IMR-90 (cell line): ENCODE results near the gene SLC39A11. TPM values are rescaled to one million over a fixed set of nuclear protein-coding genes. Genes with fewer than 3 reads are reported as not detected.

Experiments used
- ATAC-seq: fragments of 200-7000 bp; cut with Tn5 transposase; 2 replicates; pipeline ENCODE4 v1.9.1; 2020; ENCODE audit warnings: low read depth, mild to moderate bottlenecking, moderate library complexity
- BruUV-seq: library from RNA; stranded (reverse); fragments of 400-500 nt; replicated peaks from 2 replicates; lab custom pipeline; 2021; lab: Mats Ljungman, UMichigan
- CTCF ChIA-PET: fragments of 300-600 bp; formaldehyde crosslinking; extraction: SDS; loops from one replicate; lab custom pipeline; 2021; ENCODE audit warnings: antibody characterized with exemption; lab: Yijun Ruan, JAX
- POLR2A ChIA-PET: fragments of 300-600 bp; sonication (Branson Sonifier 250); formaldehyde crosslinking; loops from one replicate; lab custom pipeline; 2022; ENCODE audit warnings: antibody characterized with exemption; ENCODE audit not compliant: unreplicated experiment; lab: Charles Lee
- DNase-seq: peaks from one replicate; pipeline ENCODE4 v3.0.0; 2013
- H2AFZ ChIP-seq: replicated peaks from 2 replicates; pipeline ENCODE3; 2013; ENCODE audit warnings: low read length, mild to moderate bottlenecking; ENCODE audit not compliant: poor library complexity
- H2AK5ac ChIP-seq: 2 replicates; pipeline ENCODE4 v1.6.1; 2013; ENCODE audit warnings: low read depth, low read length, inconsistent platforms
- H2AK9ac ChIP-seq: replicated peaks from 2 replicates; pipeline ENCODE3; 2013; ENCODE audit warnings: mild to moderate bottlenecking, low read depth, low read length, moderate library complexity; ENCODE audit not compliant: poor library complexity
- H2BK120ac ChIP-seq: 2 replicates; pipeline ENCODE4 v1.6.1; 2013; ENCODE audit warnings: low read depth, low read length, inconsistent platforms
- H2BK15ac ChIP-seq: 3 replicates; pipeline ENCODE4 v1.6.1; 2013; ENCODE audit warnings: low read depth, low read length, inconsistent platforms
- H2BK20ac ChIP-seq: 2 replicates; pipeline ENCODE4 v1.6.1; 2013; ENCODE audit warnings: low read depth, mild to moderate bottlenecking, inconsistent platforms, low read length, moderate library complexity
- H2BK5ac ChIP-seq: 2 replicates; pipeline ENCODE4 v1.6.1; 2013; ENCODE audit warnings: mild to moderate bottlenecking, low read depth, low read length, inconsistent platforms; ENCODE audit not compliant: poor library complexity, severe bottlenecking
- H3K14ac ChIP-seq: replicated peaks from 2 replicates; pipeline ENCODE4 v1.6.1; 2013; ENCODE audit warnings: low read depth, low read length, inconsistent platforms
- H3K18ac ChIP-seq: 2 replicates; pipeline ENCODE4 v1.6.1; 2013; ENCODE audit warnings: low read depth, low read length, control low read depth
- H3K23ac ChIP-seq: 2 replicates; pipeline ENCODE4 v1.6.1; 2013; ENCODE audit warnings: low read depth, low read length, inconsistent platforms
- H3K27ac ChIP-seq: 2 replicates; pipeline ENCODE4 v1.5.1; 2013; ENCODE audit warnings: mild to moderate bottlenecking, control low read depth, low read length; ENCODE audit not compliant: insufficient read depth
- H3K27me3 ChIP-seq: 2 replicates; pipeline ENCODE4 v1.6.1; 2013; ENCODE audit warnings: low read length; ENCODE audit not compliant: control insufficient read depth, insufficient read depth
- H3K36me3 ChIP-seq: 2 replicates; pipeline ENCODE4 v1.6.1; 2013; ENCODE audit warnings: low read length, mixed read lengths; ENCODE audit not compliant: control insufficient read depth, insufficient read depth
- H3K4ac ChIP-seq: 2 replicates; pipeline ENCODE4 v1.6.1; 2013; ENCODE audit warnings: low read depth, low read length, inconsistent platforms
- H3K4me1 ChIP-seq: 2 replicates; pipeline ENCODE4 v1.6.1; 2013; ENCODE audit warnings: low read length, mixed read lengths; ENCODE audit not compliant: control insufficient read depth, insufficient read depth
- H3K4me2 ChIP-seq: 2 replicates; pipeline ENCODE4 v1.6.1; 2013; ENCODE audit warnings: low read depth, mild to moderate bottlenecking, control low read depth, low read length, moderate library complexity
- H3K4me3 ChIP-seq: 2 replicates; pipeline ENCODE4 v1.5.1; 2013; ENCODE audit warnings: low read depth, mild to moderate bottlenecking, control low read depth, low read length, moderate library complexity; ENCODE audit not compliant: insufficient read depth
- H3K56ac ChIP-seq: 2 replicates; pipeline ENCODE4 v1.6.1; 2013; ENCODE audit warnings: low read length, inconsistent platforms; ENCODE audit not compliant: insufficient read depth; ENCODE audit errors: extremely low read depth
- H3K79me1 ChIP-seq, 2 experiments: 2 replicates each; pipeline ENCODE4 v1.6.1; 2013; ENCODE audit warnings: low read length in 2 of 2, inconsistent platforms in 1 of 2, low read depth in 1 of 2
- H3K9ac ChIP-seq: 2 replicates; pipeline ENCODE4 v1.6.1; 2013; ENCODE audit warnings: low read depth, low read length, control low read depth
- H3K9me1 ChIP-seq: 2 replicates; pipeline ENCODE4 v1.6.1; 2013; ENCODE audit warnings: low read length, inconsistent platforms; ENCODE audit not compliant: insufficient read depth
- H3K9me3 ChIP-seq: 2 replicates; pipeline ENCODE4 v1.6.1; 2013; ENCODE audit warnings: low read length; ENCODE audit not compliant: control insufficient read depth, insufficient read depth
- H4K20me1 ChIP-seq: 2 replicates; pipeline ENCODE4 v1.6.1; 2013; ENCODE audit warnings: low read length, inconsistent platforms; ENCODE audit not compliant: insufficient read depth
- H4K5ac ChIP-seq: 2 replicates; pipeline ENCODE4 v1.6.1; 2013; ENCODE audit warnings: mild to moderate bottlenecking, low read depth, low read length, control low read depth
- H4K8ac ChIP-seq, 2 experiments: 2 replicates each; pipeline ENCODE4 v1.6.1; 2013; ENCODE audit warnings: low read depth in 2 of 2, low read length in 2 of 2, control low read depth in 1 of 2, inconsistent platforms in 1 of 2
- H4K91ac ChIP-seq: 2 replicates; pipeline ENCODE4 v1.6.1; 2013; ENCODE audit warnings: low read depth, low read length, inconsistent platforms; ENCODE audit not compliant: insufficient read depth
- BHLHE40 ChIP-seq: fragments of 150-350 bp; IDR thresholded peaks from 2 replicates; pipeline ENCODE4 v1.6.1; 2016; ENCODE audit warnings: mild to moderate bottlenecking, low read depth, low read length
- CEBPB ChIP-seq: IDR thresholded peaks from 2 replicates; pipeline ENCODE4 v1.6.1; 2012; ENCODE audit warnings: low read depth, low read length, improper control_type of control experiment
- ELK1 ChIP-seq: fragments of 150-350 bp; IDR thresholded peaks from 2 replicates; pipeline ENCODE4 v1.6.1; 2016; ENCODE audit warnings: low read depth, mild to moderate bottlenecking, low read length, moderate library complexity, borderline replicate concordance
- MAFK ChIP-seq: IDR thresholded peaks from 2 replicates; pipeline ENCODE4 v1.6.1; 2012; ENCODE audit warnings: low read depth, low read length, improper control_type of control experiment
- MXI1 ChIP-seq: IDR thresholded peaks from 2 replicates; pipeline ENCODE4 v1.6.1; 2012; ENCODE audit warnings: low read depth, mild to moderate bottlenecking, low read length, moderate library complexity, borderline replicate concordance
- NFE2L2 ChIP-seq: fragments of 150-350 bp; IDR thresholded peaks from 2 replicates; pipeline ENCODE4 v1.6.1; 2016; ENCODE audit warnings: low read depth, mild to moderate bottlenecking, low read length
- RCOR1 ChIP-seq: IDR thresholded peaks from 2 replicates; pipeline ENCODE4 v1.6.1; 2012; ENCODE audit warnings: mild to moderate bottlenecking, low read length, improper control_type of control experiment; ENCODE audit not compliant: insufficient replicate concordance
- RFX5 ChIP-seq: IDR thresholded peaks from 2 replicates; pipeline ENCODE4 v1.8.0; 2012; ENCODE audit warnings: low read depth, mild to moderate bottlenecking, low read length, moderate library complexity
- SMC3 ChIP-seq: fragments of 150-350 bp; IDR thresholded peaks from 2 replicates; pipeline ENCODE4 v1.6.1; 2016; ENCODE audit warnings: low read depth, mild to moderate bottlenecking, antibody characterized with exemption, low read length, moderate library complexity
- WGBS, 2 experiments: methylation state at CpG; one replicate each; pipeline versions ENCODE4 v1.1.5 to v1.1.7; 2013; ENCODE audit warnings: missing lambda C conversion rate in 2 of 2; ENCODE audit not compliant: insufficient read length in 1 of 2; ENCODE audit errors: extremely low coverage in 2 of 2; 5-methylcytosine and 5-hydroxymethylcytosine counted together
- dilution Hi-C: fragments of 300-500 bp; cut with HindIII; formaldehyde crosslinking; loops from one replicate; pipeline ENCODE4 v1.14.3; 2018; ENCODE audit warnings: low sequenced_read_pairs; ENCODE audit not compliant: unreplicated experiment
- in situ Hi-C: fragments of 300-500 bp; cut with MboI; formaldehyde crosslinking; loops from 3 replicates; pipeline ENCODE4 v1.14.3; 2019; ENCODE audit warnings: low sequenced_read_pairs, inconsistent platforms, mixed read lengths
- intact Hi-C: fragments of 100-400 bp; cut with micrococcal nuclease; formaldehyde crosslinking; loops from 2 replicates; pipeline ENCODE4 v1.10.0; 2022
- polyA plus RNA-seq, 3 experiments: library from polyadenylated mRNA; depleted of rRNA; stranded (reverse); fragments of >200 nt; gene quantifications; 2 replicates each; pipeline ENCODE4 v1.2.3, GENCODE V29; 2012; ENCODE audit warnings: low replicate concordance in 1 of 3
- total RNA-seq: library from RNA; depleted of rRNA; stranded (reverse); fragments of >200 nt; gene quantifications from 2 replicates; pipeline ENCODE4 v1.2.3, GENCODE V29; 2012

Gene SLC39A11
- total and polyA plus RNA-seq, 2 of the 4 experiments (the other 2 are of a cell fraction), result 8.8 to 14.3 TPM

- peaks cover 4% of the 10 kb centered on the region; the same call in 1 of the 2 replicates for H4K20me1 ChIP-seq
- no peaks in the 10 kb centered on the region for H3K9me3 ChIP-seq
- in situ Hi-C loops (no loop called here), intact Hi-C loops (no loop called here), dilution Hi-C loops (no loop called here)
- no peak overlapping the region for H4K5ac ChIP-seq
- DNase-seq (no peak), ATAC-seq (no peak)
- no peaks in the 10 kb centered on the region for H3K79me1 ChIP-seq
- no peak overlapping the region for H2AFZ ChIP-seq
- no peak overlapping the region for H2AK5ac ChIP-seq
- no TSS peak for BruUV-seq
- H4K8ac ChIP-seq, result no peak overlapping the region
- no CpG with 5 or more reads among the region's 2 CpGs for WGBS, 2 experiments
- H3K4me2 ChIP-seq, result no peak overlapping the region
- H2BK5ac ChIP-seq, result no peak overlapping the region
- no peak overlapping the region for H3K14ac ChIP-seq
- no peak overlapping the region for H3K56ac ChIP-seq
- H2BK20ac ChIP-seq, result no peak overlapping the region
- H2BK15ac ChIP-seq, result no peak overlapping the region
- no peak overlapping the region for H3K23ac ChIP-seq
- no peaks in the 10 kb centered on the region for H3K27me3 ChIP-seq
- CTCF ChIA-PET, result no interaction called here
- no peak overlapping the region for H2BK120ac ChIP-seq
- H3K27ac ChIP-seq, result no peak overlapping the region
- no peak overlapping the region for H3K4me3 ChIP-seq
- no peaks in the 10 kb centered on the region; the same call in 1 of the 2 replicates for H3K4me1 ChIP-seq
- no peak overlapping the region for H4K91ac ChIP-seq
- no peak overlapping the region for H3K18ac ChIP-seq
- TF ChIP-seq RFX5 (no peak), RCOR1 (no peak), CEBPB (no peak), BHLHE40 (no peak), MXI1 (no peak), ELK1 (no peak), NFE2L2 (no peak), SMC3 (no peak), MAFK (no peak)
- no peak overlapping the region for H3K9ac ChIP-seq
- H3K9me1 ChIP-seq, result peaks cover 4% of the 10 kb centered on the region; the same call in 1 of the 2 replicates
- H3K36me3 ChIP-seq, result no peaks in the 10 kb centered on the region; the same call in 1 of the 2 replicates
- POLR2A ChIA-PET, result no interaction called here
- no peak overlapping the region for H2AK9ac ChIP-seq
- H3K4ac ChIP-seq, result no peak overlapping the region
Observed at GRCh38 chr17:72924196-72924595, 168.3 kb downstream of the SLC39A11 start.
